Heart left ventricle (tissue), 16 donors: ENCODE results near the gene AIP. TPM values are rescaled to one million over a fixed set of nuclear protein-coding genes. Genes with fewer than 3 reads are reported as not detected.

ENCODE experiments used
- ATAC-seq, 4 donors: fragments of 200-7000 bp; cut with Tn5 transposase; one replicate each; pipeline ENCODE4 v1.9.1; 2020 to 2022; ENCODE audit warnings: moderate library complexity in 4 of 4, mild to moderate bottlenecking in 3 of 4, moderate number of reproducible peaks in 1 of 4
- DNase-seq, 5 donors: peaks; one replicate each; pipeline ENCODE4 v3.0.0-alpha.2; 2020
- H3K27ac ChIP-seq, 12 donors: fragments of 200-600 bp; sonication (generic) in 4 of 12; one replicate each; pipeline versions ENCODE4 v1.5.0 to v1.8.0; 2016 to 2022; ENCODE audit warnings: mild to moderate bottlenecking in 2 of 12
- H3K27me3 ChIP-seq, 9 donors: fragments of 200-600 bp; sonication (generic) in 2 of 9; one replicate each; pipeline versions ENCODE4 v1.5.1 to v1.8.0; 2016 to 2022; ENCODE audit warnings: mild to moderate bottlenecking in 3 of 9
- H3K36me3 ChIP-seq, 9 donors: fragments of 200-600 bp; sonication (generic) in 2 of 9; one replicate each; pipeline versions ENCODE4 v1.5.0 to v1.8.0; 2018 to 2022; ENCODE audit warnings: mild to moderate bottlenecking in 2 of 9
- H3K4me1 ChIP-seq, 12 donors: fragments of 200-600 bp; sonication (generic) in 4 of 12; one replicate each; pipeline versions ENCODE4 v1.5.0 to v1.8.0; 2016 to 2022; ENCODE audit warnings: mild to moderate bottlenecking in 3 of 12
- H3K4me3 ChIP-seq, 12 donors: fragments of 200-600 bp; sonication (generic) in 4 of 12; one replicate each; pipeline versions ENCODE4 v1.5.0 to v1.8.0; 2017 to 2022; ENCODE audit warnings: mild to moderate bottlenecking in 9 of 12, moderate library complexity in 4 of 12
- H3K9me3 ChIP-seq, 12 donors: fragments of 200-600 bp; sonication (generic) in 4 of 12; one replicate each; pipeline versions ENCODE4 v1.5.0 to v1.8.0; 2016 to 2022; ENCODE audit warnings: mild to moderate bottlenecking in 1 of 12
- POLR2A ChIP-seq, 2 donors: fragments of 450-650 bp; IDR thresholded peaks; one replicate each; pipeline ENCODE4 v1.6.1; 2017; ENCODE audit warnings: antibody characterized with exemption in 2 of 2, mild to moderate bottlenecking in 2 of 2, moderate library complexity in 2 of 2
- WGBS, 4 donors: extraction: QIAGEN DNeasy Blood & Tissue Kit in 2 of 4; methylation state at CpG; one replicate each; pipeline versions ENCODE4 v1.1.5 to v1.1.7; 2013 to 2018; 5-methylcytosine and 5-hydroxymethylcytosine counted together
- intact Hi-C, 10 donors: fragments of 100-400 bp; cut with DNase I; formaldehyde crosslinking; loops; one replicate each; pipeline versions ENCODE4 v1.11.1 to v1.14.2; 2022
- polyA plus RNA-seq, 2 donors: library from polyadenylated mRNA; stranded (reverse); fragments of 200-250 nt; gene quantifications; one replicate each; pipeline ENCODE4 v1.2.3, GENCODE V29; 2013
- total RNA-seq, 9 donors: library from RNA; depleted of rRNA in 2 of 9; stranded (reverse); fragments of >200 nt in 2 of 9; fragmentation: NEBNext Ultra II Directional in 3 of 9; extraction: Animal tissue kit (Norgen Biotek cat#: 25700) in 3 of 9; gene quantifications; one replicate each; pipeline versions ENCODE4 v1.1.0 to v1.2.4, GENCODE V29; 2016 to 2023
- TF ChIP-seq, protein P1 (sequence below), 12 donors: fragments of 200-600 bp; sonication (generic) in 4 of 12; IDR thresholded peaks; one replicate each; pipeline versions ENCODE4 v1.5.0 to v1.8.0; 2018 to 2022; ENCODE audit warnings: antibody characterized with exemption in 12 of 12, mild to moderate bottlenecking in 5 of 12
- donor health status: ischemic (EF 13 %, LVEDD 7.1; RV severe dilation, severe dysfunction).
- donor health status: healthy with polysubstance abuse.
- donor health status: DM: no; HTN: yes; CAD: no.
- donor health status: DM: no; HTN: no; CAD: no.
- donor health status: ischemic (EF 25% LVEDD 6.9; RV normal size, moderate dysfunction).
- donor health status: ischemic (EF 25% LVEDD 5.7; RV mildly dilated, moderate dysfunction).
- donor health status: healthy.
- donor health status: DM: yes; HTN: yes; CAD: no.
- donor health status: ischemic (EF 35%, LVEDD 5.7; RV mildly dilated, moderate dysfunction).
- donor health status: nonischemic (EF 11% LVEDD 7.7; RV severe dilation, severe dysfunction).
- donor health status: DM: yes; HTN: yes; CAD: no.
- donor health status: PGD.
- donor health status: ischemic (EF 29% LVEDD 5.4; RV normal size, mild dysfunction).
- donor health status: nonischemic (EF 23%, LVEDD 6.1; RV moderate dilation, normal function).

AIP gene
- total and polyA plus RNA-seq, 11 donors = 41.7 to 96.4 (median 57.9) TPM

- DNase-seq = no peak
- WGBS, 4 donors = 88 to 94% (median 94%) methylated on average over 11 to 12 of the region's 12 CpGs
- Histone ChIP-seq H3K27ac (no peak overlapping the region), H3K36me3 (peaks cover 0 to 92% (median 59%) of the 10 kb centered on the region in 9 donors), H3K9me3 (no peaks in the 10 kb centered on the region), H3K27me3 (no peaks in the 10 kb centered on the region), H3K4me1 (peaks cover 0 to 7% (median 2%) of the 10 kb centered on the region in 12 donors), H3K4me3 (no peak overlapping the region)
- intact Hi-C loops = no loop called here
- ATAC-seq = no peak
- no peak for TF ChIP-seq POLR2A (IDR thresholded peaks at IDR 0.05)
Measured at GRCh38 chr11:67496113-67496512, 13.3 kb downstream of the AIP start.

DNA sequence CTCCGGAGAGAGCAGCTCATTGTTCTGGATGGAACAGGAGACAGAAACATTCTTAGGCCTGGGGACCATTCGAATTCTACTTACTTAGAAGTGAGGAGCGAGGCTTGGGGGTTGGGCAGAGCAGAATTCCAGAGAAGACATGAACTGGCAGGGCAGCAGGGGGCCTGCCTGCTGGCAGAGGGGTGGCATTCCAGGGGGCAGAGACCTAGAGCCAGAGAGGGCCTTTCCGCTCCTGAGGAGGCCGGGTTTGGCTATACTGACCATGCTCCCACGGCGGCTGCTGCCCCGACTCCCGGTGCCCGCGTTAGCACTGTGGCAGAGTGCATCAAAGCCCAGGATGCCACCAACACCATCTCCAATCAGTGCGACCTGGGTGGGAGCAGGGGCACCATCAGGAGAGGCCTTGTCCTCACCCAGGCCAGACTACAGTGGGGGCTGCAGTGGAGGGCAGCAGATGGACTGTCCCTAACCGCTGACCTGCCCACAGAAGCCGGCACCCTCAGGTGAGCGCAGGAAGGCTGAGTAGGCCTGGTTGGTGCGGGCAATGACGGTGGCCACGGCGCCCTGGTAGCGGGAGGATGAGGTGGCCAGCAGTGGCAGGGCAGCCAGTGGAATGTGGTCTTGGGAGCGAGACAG, 14.9 kb downstream of the AIP start:
- no peak for TF ChIP-seq POLR2A (IDR thresholded peaks at IDR 0.05)
- TF ChIP-seq, protein P1, sequence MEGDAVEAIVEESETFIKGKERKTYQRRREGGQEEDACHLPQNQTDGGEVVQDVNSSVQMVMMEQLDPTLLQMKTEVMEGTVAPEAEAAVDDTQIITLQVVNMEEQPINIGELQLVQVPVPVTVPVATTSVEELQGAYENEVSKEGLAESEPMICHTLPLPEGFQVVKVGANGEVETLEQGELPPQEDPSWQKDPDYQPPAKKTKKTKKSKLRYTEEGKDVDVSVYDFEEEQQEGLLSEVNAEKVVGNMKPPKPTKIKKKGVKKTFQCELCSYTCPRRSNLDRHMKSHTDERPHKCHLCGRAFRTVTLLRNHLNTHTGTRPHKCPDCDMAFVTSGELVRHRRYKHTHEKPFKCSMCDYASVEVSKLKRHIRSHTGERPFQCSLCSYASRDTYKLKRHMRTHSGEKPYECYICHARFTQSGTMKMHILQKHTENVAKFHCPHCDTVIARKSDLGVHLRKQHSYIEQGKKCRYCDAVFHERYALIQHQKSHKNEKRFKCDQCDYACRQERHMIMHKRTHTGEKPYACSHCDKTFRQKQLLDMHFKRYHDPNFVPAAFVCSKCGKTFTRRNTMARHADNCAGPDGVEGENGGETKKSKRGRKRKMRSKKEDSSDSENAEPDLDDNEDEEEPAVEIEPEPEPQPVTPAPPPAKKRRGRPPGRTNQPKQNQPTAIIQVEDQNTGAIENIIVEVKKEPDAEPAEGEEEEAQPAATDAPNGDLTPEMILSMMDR (IDR thresholded peaks at IDR 0.05) = no peak
- H3K27me3 ChIP-seq = no peaks in the 10 kb centered on the region
- H3K27ac ChIP-seq = peak overlapping the region in 6 of 12 donors; percentile 23 to 64 (median 54)
- intact Hi-C loops = no loop called here
- DNase-seq = no peak
- H3K4me3 ChIP-seq = no peak overlapping the region
- H3K9me3 ChIP-seq = no peaks in the 10 kb centered on the region
- H3K36me3 ChIP-seq = peaks cover 0 to 90% (median 53%) of the 10 kb centered on the region in 9 donors
- peaks cover 0 to 9% (median 2%) of the 10 kb centered on the region in 12 donors for H3K4me1 ChIP-seq
- no peak for ATAC-seq
- WGBS, 4 donors = 96% methylated on average over 15 to 21 of the region's 21 CpGs

DNA sequence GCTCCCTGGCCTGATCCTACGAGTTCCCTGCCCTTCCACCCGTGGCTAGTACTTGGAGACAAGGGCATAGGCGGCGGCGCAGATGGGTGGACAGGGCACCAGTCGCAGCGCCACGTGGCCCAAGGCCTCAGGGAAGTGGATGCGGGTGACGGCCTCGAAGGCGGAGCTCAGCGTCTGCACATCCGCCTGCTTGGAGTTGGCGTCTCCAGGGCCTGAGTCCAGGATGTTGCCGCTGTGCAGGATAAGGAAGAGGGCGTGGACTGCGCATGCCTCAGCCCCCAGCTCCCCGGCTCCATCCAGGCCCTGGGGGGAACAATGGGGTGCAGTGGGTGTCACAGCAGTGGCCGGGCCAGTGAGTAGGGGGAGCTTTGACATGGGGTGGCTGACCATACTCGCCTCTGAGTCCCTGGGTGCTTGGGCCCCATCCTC, 15.7 kb downstream of the AIP start:
- Histone ChIP-seq H3K9me3 (no peaks in the 10 kb centered on the region), H3K36me3 (peaks cover 0 to 82% (median 46%) of the 10 kb centered on the region in 9 donors), H3K4me3 (no peak overlapping the region), H3K27ac (peak overlapping the region in 10 of 12 donors; percentile 29 to 69 (median 53)), H3K27me3 (no peaks in the 10 kb centered on the region), H3K4me1 (peaks cover 0 to 17% (median 4%) of the 10 kb centered on the region in 12 donors)
- TF ChIP-seq, protein P1 (IDR thresholded peaks at IDR 0.05) = no peak
- TF ChIP-seq POLR2A (IDR thresholded peaks at IDR 0.05) = no peak
- intact Hi-C loops = no loop called here
- 68 to 86% (median 79%) methylated on average over 12 to 21 of the region's 21 CpGs for WGBS, 4 donors
- DNase-seq = peak; percentile 52 to 75 (median 69)
- peak; percentile 30 to 88 (median 36) for ATAC-seq

DNA sequence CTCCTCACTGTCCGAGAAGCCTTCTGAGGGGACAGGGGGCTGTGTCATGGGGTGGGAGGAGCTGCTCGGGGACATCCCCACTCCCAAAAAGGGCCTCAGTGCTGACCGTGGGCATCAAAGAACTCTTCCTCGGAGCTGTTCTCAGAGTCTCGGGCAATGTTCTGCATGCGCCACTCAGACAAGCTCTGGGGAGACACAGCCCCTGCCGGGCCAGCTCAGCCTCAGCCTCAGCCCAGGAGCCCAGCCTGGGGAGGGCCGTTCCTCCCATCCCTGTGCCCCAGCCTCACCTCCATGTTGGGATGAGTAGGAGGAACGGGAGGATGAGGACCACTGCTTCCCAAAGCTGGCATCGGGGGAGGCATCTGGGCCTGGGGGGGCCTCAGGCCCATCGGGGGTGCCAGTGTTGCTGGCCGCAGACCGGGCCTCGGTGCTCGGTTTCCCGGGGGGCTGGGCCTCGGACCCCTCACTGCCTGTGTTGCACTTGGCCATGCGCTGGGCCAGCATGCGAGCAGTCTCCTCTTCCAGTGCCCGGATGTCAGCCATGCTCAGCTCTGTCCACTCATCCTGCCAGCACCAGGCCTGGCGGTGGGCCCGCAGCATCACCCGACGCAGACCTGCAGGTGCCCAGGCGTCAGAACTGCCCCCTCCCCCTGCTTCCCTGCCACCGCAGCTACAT, 17.1 kb downstream of the AIP start:
- H3K9me3 ChIP-seq = no peaks in the 10 kb centered on the region
- intact Hi-C loops = loop anchor here in 1 of 10 donors (5.0 kb wide), 1 partner anchor 78 kb away; no protein-coding TSS in a partner anchor
- DNase-seq = no peak
- peaks cover 4 to 25% (median 8%) of the 10 kb centered on the region in 12 donors for H3K4me1 ChIP-seq
- no peak overlapping the region for H3K27ac ChIP-seq
- WGBS, 4 donors = 86 to 96% (median 91%) methylated on average over 18 to 26 of the region's 26 CpGs
- TF ChIP-seq POLR2A (IDR thresholded peaks at IDR 0.05) = no peak
- TF ChIP-seq, protein P1 (IDR thresholded peaks at IDR 0.05) = no peak
- no peak for ATAC-seq
- H3K4me3 ChIP-seq = no peak overlapping the region
- no peaks in the 10 kb centered on the region for H3K27me3 ChIP-seq
- H3K36me3 ChIP-seq = peaks cover 0 to 70% (median 39%) of the 10 kb centered on the region in 9 donors
